Activated naive CD8-positive, alpha-beta T cell treated with anti-CD3 and anti-CD28 coated beads, Interleukin-2, amount 50 U/mL, for 24 hours (primary cell): Measurements from ENCODE around the gene ABCB9.
A peak's percentile ranks its signal among the peaks of the same experiment; 100 is the strongest.
"Not testable (repeated sequence)": the region's sequence is repeated elsewhere in the genome, so short reads cannot be mapped to it uniquely, and the experiment has no call there.

Source experiments
- ATAC-seq: fragments of 150-1000 bp; cut with Tn5 transposase; one replicate; pipeline ENCODE4 v1.10.0; 2021
- DNase-seq: peaks from one replicate; pipeline ENCODE4 v3.0.0; 2021
- H3K27ac Mint-ChIP-seq: one replicate; pipeline ENCODE4 v1.8.0; 2021; ENCODE audit warnings: mild to moderate bottlenecking, mixed read lengths
- H3K27me3 Mint-ChIP-seq: one replicate; pipeline ENCODE4 v1.8.0; 2021; ENCODE audit warnings: mixed read lengths
- H3K36me3 Mint-ChIP-seq: one replicate; pipeline ENCODE4 v1.8.0; 2021; ENCODE audit warnings: low read depth, mixed read lengths
- H3K4me1 Mint-ChIP-seq: one replicate; pipeline ENCODE4 v1.8.0; 2021; ENCODE audit warnings: mixed read lengths
- H3K4me3 Mint-ChIP-seq: one replicate; pipeline ENCODE4 v1.8.0; 2021; ENCODE audit warnings: mild to moderate bottlenecking, moderate library complexity, mixed read lengths
- H3K9me3 Mint-ChIP-seq: one replicate; pipeline ENCODE4 v1.8.0; 2021; ENCODE audit warnings: mixed read lengths

The ABCB9 gene

DNA sequence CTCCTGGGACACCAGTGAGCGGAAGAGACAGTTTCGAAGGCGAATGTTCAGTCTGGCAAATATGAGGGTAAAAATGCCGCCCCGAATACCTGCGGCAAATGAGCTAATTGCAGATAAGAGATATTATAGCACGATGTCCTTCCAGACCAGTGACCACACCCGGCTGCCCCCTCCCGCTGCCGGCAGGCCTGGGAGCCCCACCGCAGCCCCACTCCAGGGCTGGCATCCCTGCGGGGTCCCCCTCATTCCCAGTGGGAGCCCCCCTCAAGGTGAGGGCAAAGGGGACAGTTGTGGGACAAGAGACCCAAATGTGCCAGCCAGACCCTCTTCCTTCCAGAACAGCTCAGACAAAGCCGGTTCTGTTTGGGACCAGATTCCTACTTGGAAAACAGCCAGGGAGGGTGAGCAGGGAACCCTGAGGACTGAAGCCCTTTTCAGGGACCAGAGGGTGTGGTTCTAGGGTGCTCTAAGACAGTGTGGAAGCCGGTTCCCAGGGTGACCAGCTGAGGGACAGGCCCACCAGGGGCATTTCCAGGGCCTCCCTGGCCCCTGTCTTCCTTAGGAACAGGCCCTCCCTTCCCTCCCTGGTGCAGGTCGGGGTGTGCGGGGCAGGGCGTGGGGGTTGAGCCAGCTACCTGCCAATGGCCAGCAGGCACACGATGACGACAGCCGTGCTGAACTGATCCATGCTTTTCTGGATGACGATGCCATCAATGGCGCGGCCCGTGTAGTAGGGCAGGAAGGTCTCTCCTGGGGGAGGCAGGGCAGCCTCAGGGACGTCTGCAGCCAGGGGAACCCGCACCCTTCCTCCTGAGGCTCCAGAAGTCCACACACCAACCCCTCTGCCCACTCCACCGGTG, 16.2 kb downstream of the ABCB9 start:
- Mint-ChIP-seq H3K27ac (no peak overlapping the region), H3K4me1 (peaks cover 34% of the 10 kb centered on the region), H3K36me3 (no peaks in the 10 kb centered on the region), H3K9me3 (no peaks in the 10 kb centered on the region), H3K27me3 (no peaks in the 10 kb centered on the region), H3K4me3 (no peak overlapping the region)
- no peak for DNase-seq
- ATAC-seq: no peak

DNA sequence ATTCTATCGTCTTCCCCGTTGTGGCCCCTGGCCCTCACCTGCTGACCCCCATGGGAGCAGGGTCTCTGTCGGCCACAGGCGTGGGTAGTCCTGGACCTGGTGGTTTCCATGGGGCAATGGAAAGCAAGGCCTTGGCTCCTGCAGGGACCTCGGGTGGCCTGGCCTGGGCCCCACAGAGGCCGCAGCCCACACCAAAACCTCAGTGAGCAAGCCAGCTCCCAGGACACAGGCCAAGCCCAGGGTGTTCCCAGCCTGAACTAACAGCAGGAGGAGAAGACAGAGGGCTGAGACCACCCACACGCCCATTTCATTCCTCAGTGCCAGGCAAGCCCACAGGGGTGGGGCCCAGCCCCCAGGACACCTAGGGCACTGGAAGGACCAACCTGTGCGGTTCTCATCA, 16.9 kb downstream of the ABCB9 start:
- Mint-ChIP-seq H3K4me3 (no peak overlapping the region), H3K27me3 (no peaks in the 10 kb centered on the region), H3K4me1 (peaks cover 34% of the 10 kb centered on the region), H3K9me3 (no peaks in the 10 kb centered on the region), H3K36me3 (no peaks in the 10 kb centered on the region), H3K27ac (no peak overlapping the region)
- ATAC-seq (no peak), DNase-seq (no peak)

DNA sequence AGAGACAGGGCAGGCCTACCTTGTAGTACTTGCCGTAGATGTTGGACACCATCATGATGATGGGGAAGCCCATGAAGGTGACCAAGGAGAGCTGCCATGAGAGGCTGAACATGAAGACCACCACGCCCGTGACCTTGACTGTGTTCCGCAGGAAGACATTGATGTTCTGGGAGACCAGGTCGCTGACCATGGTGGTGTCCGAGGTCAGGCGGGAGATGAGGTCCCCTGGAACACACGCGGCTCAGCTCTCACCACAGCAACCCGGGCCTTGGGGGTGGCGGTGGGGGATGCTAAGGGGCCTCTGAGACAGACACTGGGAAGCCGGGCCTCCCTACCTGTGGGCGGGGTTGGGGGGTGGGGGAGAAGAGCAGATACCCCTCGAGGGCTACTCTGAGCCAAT, 17.7 kb downstream of the ABCB9 start:
- ATAC-seq (no peak), DNase-seq (no peak)
- Mint-ChIP-seq H3K4me1 (peaks cover 35% of the 10 kb centered on the region), H3K9me3 (no peaks in the 10 kb centered on the region), H3K27ac (no peak overlapping the region), H3K27me3 (no peaks in the 10 kb centered on the region), H3K36me3 (no peaks in the 10 kb centered on the region), H3K4me3 (no peak overlapping the region)

DNA sequence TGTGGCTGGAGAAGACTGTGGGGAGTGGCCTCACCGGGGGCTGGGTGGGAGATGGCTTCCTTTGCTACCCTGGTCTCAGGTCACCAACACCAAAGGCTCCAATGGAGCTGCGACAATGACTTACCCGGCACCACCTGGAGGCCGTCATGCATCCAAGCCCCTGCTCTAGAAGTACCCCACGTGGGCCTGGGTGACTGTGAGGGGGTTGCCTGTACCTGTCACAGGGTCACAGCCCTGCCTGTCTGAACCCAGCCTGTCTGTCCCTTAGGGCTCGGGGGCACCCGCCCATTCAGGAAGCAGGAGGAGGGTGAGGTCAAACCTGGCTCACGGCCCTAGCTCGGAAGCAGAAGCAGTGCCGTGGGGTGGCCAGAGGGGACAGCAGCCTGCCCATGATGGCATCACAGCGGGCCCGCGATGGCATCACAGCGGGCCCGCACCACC, 18.9 kb downstream of the ABCB9 start:
- Mint-ChIP-seq H3K27me3 (no peaks in the 10 kb centered on the region), H3K4me3 (peak overlapping the region; percentile 53), H3K9me3 (no peaks in the 10 kb centered on the region), H3K4me1 (peaks cover 41% of the 10 kb centered on the region), H3K27ac (peak overlapping the region; percentile 62), H3K36me3 (no peaks in the 10 kb centered on the region)
- DNase-seq (no peak), ATAC-seq (no peak)

DNA sequence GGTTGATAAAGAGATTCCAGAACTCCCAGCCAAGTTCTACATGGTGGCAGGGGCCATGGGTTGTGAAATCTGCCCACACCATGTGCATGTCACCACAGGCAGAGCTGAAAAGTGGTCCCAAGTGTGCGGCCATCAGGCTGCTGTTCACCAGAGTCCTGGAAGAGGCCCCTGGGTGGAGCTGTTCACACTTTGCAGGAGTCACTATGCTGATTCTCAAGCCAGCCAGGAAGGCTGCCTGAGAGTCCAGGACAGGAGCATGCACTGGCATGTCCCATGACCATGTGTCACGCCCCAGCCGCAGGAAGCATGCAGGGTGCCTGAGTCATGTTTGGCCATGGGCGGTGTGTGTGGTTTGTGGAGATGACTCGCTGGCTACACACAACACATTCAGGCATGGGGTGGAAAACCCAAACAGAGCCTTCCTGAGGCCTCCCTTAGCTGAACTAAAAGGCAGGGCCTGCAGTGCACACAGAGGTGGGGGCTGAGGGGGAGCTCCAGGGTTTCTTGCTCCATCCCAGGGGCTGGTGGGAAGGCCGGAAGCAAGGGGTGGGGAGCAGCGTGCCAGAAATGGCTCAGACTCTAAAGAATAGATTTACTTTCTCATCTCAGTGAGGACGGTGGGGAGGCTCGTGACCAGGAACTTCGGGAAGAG, 19.4 kb downstream of the ABCB9 start:
- no peaks in the 10 kb centered on the region for H3K9me3 Mint-ChIP-seq
- peak; percentile 98 for ATAC-seq
- H3K4me3 Mint-ChIP-seq: peak overlapping the region; percentile 53
- DNase-seq: peak; percentile 87
- no peaks in the 10 kb centered on the region for H3K36me3 Mint-ChIP-seq
- H3K27me3 Mint-ChIP-seq: no peaks in the 10 kb centered on the region
- peak overlapping the region; percentile 62 for H3K27ac Mint-ChIP-seq
- peaks cover 37% of the 10 kb centered on the region for H3K4me1 Mint-ChIP-seq

DNA sequence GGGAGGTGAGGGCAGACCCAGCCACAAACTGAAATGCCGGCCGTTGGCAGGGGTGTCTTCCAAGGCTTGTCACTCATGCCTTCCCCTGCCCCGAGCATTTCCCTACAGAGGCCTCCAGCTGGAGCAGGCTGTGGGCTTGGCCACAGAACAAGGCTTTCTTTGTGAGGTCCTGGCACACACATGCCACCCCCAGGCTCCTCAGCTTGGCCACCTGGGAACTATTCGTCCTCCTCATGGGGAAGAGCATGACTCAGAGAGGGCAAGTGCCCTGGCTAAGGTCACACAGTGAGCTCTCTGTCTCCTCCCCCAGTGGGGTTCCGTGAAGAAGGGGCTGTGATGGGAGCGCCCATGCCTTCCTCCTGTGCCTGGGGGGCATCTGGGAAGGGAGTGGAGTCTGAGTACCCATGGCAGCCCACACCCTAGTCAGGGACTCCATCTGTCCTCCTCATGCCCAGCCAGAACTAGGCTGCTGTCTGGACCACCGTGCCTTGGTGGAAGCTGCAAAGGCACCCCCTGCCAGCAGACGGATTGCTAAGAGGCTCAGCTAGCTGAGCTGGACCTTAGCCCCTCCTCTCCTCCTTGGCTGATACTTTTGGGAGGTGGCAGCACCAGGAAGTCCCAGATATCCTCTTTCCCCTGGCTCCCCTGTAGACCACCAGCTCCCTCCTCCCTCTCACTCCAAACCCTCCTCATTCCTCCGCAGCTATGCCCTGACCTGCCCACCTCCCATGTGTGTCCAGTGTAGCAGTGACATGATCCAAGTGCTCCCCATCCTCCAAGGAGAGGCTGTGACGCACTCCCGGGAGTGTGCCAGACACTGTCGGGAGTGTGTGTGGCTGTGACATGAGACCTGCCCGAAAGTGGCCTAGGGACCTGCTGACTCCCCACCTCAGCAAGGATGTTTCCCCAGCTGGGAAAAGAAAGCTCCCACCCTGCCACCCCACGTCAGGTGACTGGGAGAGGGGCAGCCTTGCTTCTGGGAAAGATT, 21.4 kb downstream of the ABCB9 start:
- no peaks in the 10 kb centered on the region for H3K9me3 Mint-ChIP-seq
- no peaks in the 10 kb centered on the region for H3K36me3 Mint-ChIP-seq
- peaks cover 33% of the 10 kb centered on the region for H3K4me1 Mint-ChIP-seq
- no peaks in the 10 kb centered on the region for H3K27me3 Mint-ChIP-seq
- DNase-seq: no peak
- no peak overlapping the region for H3K27ac Mint-ChIP-seq
- ATAC-seq: no peak
- no peak overlapping the region for H3K4me3 Mint-ChIP-seq

DNA sequence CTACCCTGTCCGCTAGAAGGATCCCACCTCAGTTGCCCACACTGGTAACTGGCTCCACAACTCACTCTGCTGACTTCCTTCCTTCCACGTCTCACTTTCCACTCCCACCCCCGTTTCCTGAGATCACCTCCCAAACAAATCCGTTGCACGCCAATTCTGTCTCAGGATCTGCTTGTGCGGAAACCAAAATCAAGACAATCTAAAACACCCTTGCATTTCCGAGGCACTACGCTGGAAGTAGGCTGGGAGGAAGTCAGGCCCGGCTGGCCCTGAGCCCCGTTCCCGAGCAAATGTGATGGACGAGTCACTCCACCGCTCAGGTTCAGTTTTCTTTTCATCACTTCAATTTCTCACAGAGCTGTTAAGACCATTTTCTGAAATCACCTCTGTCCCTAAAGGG, 23.1 kb downstream of the ABCB9 start:
- Mint-ChIP-seq H3K4me3 (no peak overlapping the region), H3K9me3 (no peaks in the 10 kb centered on the region), H3K4me1 (peaks cover 32% of the 10 kb centered on the region), H3K27ac (no peak overlapping the region), H3K27me3 (no peaks in the 10 kb centered on the region), H3K36me3 (no peaks in the 10 kb centered on the region)
- DNase-seq: no peak
- no peak for ATAC-seq

DNA sequence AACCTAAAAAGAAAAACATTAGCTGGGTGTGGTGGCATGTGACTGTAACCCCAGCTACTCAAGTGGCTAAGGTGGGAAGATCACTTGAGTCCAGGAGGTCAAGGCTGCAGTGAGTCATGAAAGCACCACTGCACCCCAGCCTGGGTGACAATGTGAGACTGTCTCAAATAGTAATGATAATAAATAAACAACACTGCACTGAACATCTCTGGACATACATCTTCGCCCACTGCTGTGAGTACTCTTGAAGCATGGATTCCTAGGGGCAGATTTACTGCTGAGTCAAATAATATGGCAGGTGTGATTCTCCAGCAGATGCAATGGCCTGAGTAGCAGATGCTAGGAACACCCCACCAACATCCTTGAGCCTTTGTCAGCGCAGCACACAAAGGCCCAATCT, 23.6 kb downstream of the ABCB9 start:
- Mint-ChIP-seq H3K36me3 (no peaks in the 10 kb centered on the region), H3K9me3 (no peaks in the 10 kb centered on the region), H3K4me1 (peaks cover 27% of the 10 kb centered on the region), H3K27me3 (no peaks in the 10 kb centered on the region), H3K4me3 (no peak overlapping the region), H3K27ac (no peak overlapping the region)
- ATAC-seq (no peak), DNase-seq (no peak)

DNA sequence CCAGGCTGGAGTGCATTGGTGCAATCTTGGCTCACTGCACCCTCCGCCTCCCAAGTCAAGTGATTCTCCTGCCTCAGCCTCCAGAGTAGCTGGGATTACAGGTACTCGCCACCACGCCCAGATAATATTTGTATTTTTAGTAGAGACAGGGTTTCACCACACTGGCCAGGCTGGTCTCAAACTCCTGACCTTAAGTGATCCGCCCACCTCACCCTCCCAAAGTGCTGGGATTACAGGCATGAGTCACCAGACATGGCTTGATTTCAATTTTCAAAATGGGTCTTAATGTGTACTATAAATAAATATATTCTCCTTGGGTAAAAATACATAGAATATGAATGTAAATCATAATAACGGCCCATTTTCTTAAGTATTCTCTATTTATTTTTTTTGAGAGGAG, 24.9 kb downstream of the ABCB9 start:
- not testable (repeated sequence) for ATAC-seq, H3K9me3 Mint-ChIP-seq, DNase-seq, H3K27ac Mint-ChIP-seq, H3K4me3 Mint-ChIP-seq, H3K36me3 Mint-ChIP-seq, H3K27me3 Mint-ChIP-seq
- peaks cover 14% of the 10 kb centered on the region for H3K4me1 Mint-ChIP-seq

DNA sequence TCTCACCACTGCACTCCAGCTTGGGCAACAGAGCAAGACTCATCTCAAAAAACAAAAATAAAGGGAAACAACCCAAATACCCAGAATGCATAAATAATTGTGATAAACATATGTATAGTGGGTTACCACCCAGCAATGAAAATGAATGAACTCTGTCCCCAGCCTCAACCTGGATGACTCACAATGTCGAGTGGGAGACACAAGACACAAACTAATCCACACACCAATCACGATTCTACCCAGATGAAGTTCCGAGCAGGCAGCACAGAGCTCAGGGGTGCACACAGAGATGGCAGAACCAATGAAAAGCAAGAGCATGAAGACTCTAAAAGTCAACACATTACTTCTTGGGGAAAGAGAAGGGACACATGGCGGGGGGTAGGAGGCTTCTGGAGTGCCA, 27.1 kb downstream of the ABCB9 start:
- ATAC-seq (no peak), DNase-seq (no peak)
- Mint-ChIP-seq H3K27me3 (no peaks in the 10 kb centered on the region), H3K36me3 (no peaks in the 10 kb centered on the region), H3K4me3 (no peak overlapping the region), H3K27ac (no peak overlapping the region), H3K9me3 (no peaks in the 10 kb centered on the region), H3K4me1 (peaks cover 9% of the 10 kb centered on the region)

DNA sequence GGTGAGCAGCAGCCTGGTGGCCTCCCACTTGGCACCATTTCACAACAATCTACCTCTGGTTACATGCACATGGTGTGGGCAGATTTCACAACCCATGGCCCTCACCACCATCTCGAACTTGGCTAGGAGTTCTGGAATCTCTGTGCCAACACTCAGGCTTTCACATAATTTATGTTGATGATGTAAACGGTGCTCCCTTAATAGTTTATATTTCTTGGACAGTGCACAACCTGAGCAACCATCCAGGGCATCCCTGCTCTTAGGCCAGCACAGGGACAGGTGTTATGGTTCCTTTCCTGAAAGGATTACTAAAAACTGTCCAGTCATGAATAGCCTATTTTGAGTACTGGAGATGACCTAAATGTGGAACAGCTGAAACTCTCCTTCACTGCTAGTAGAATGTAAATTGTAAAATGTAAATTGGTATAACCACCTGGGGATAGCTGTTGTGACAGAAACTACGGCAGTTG, 28.6 kb downstream of the ABCB9 start:
- H3K27ac Mint-ChIP-seq: no peak overlapping the region
- no peaks in the 10 kb centered on the region for H3K9me3 Mint-ChIP-seq
- no peak overlapping the region for H3K4me3 Mint-ChIP-seq
- no peak for ATAC-seq
- H3K4me1 Mint-ChIP-seq: peaks cover 2% of the 10 kb centered on the region
- no peaks in the 10 kb centered on the region for H3K36me3 Mint-ChIP-seq
- H3K27me3 Mint-ChIP-seq: no peaks in the 10 kb centered on the region
- no peak for DNase-seq

DNA sequence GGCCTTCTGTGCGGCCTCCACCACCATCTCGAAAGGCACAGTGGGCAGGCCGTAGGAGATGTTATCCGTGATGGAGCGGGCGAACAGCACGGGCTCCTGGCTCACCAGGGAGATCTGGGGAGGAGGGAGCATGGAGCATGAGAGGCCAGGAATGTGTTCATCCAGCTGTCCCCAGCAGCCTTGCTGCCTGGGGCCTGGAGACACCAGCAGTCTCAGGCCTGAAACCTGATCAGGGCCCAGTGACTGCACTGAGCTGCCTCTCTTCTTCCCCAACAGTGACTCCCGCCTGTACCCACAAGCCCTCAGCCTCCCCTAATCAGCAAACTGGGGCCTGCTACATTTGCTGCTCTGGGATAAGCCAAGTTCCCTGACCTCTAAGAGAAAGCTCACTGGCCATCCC, 30.9 kb downstream of the ABCB9 start:
- Mint-ChIP-seq H3K9me3 (no peaks in the 10 kb centered on the region), H3K4me1 (no peaks in the 10 kb centered on the region), H3K27me3 (no peaks in the 10 kb centered on the region), H3K27ac (no peak overlapping the region), H3K36me3 (no peaks in the 10 kb centered on the region), H3K4me3 (no peak overlapping the region)
- ATAC-seq (no peak), DNase-seq (no peak)

DNA sequence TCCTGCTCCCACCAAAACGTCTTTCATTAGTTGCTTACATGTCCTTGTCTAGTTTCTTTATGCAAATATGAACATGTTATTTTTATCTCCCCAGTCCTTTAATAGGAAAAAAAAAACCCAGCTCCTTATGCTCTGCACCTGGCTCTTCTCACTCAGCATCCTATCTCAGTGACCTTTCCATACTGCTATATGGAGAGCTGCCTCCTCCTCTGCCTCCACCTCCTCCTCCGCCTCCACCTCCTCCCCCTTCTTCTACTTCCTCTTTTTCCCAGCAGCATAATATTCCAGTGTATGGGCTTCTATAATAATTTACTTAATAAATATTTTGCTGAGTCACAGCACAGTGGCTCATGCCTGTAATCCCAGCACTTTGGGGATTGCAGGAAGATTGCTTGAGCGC, 31.5 kb downstream of the ABCB9 start:
- no peak overlapping the region for H3K4me3 Mint-ChIP-seq
- H3K27me3 Mint-ChIP-seq: no peaks in the 10 kb centered on the region

DNA sequence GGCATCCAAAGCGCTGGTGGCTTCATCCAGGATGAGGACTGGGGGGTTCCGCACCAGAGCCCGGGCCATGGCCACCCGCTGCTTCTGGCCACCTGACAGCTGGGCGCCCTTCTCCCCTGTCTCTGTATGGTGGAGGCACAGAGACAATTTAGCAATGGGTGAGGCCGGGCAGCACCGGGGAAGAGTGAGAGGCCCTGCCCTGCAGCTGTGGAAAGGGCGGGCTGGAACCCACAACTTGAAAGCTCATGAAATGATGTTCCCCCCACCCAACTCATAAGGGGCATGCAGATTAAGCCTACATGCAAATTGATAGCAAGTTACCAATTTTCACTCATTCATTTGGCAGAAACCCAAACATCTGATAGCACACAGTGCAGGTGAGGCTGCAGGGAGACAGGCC, 34.1 kb downstream of the ABCB9 start:
- Mint-ChIP-seq H3K4me1 (peaks cover 2% of the 10 kb centered on the region), H3K36me3 (no peaks in the 10 kb centered on the region), H3K9me3 (no peaks in the 10 kb centered on the region), H3K27ac (no peak overlapping the region), H3K27me3 (no peaks in the 10 kb centered on the region), H3K4me3 (no peak overlapping the region)
- DNase-seq (no peak), ATAC-seq (no peak)

More for the DNA sequence above, 31.5 kb downstream of the ABCB9 start:
- DNase-seq (no peak), ATAC-seq (no peak)
- Mint-ChIP-seq H3K36me3 (no peaks in the 10 kb centered on the region), H3K27ac (no peak overlapping the region), H3K4me1 (no peaks in the 10 kb centered on the region), H3K9me3 (no peaks in the 10 kb centered on the region)
